ENCODE data around the gene FBXO38. TPM values are rescaled to one million over a fixed set of nuclear protein-coding genes. Genes with fewer than 3 reads are reported as not detected.
"Not testable (repeated sequence)": the region's sequence is repeated elsewhere in the genome, so short reads cannot be mapped to it uniquely, and the experiment has no call there.

The FBXO38 gene
- total RNA-seq, 1 donor from 2014 or later = 51.7 TPM

DNA sequence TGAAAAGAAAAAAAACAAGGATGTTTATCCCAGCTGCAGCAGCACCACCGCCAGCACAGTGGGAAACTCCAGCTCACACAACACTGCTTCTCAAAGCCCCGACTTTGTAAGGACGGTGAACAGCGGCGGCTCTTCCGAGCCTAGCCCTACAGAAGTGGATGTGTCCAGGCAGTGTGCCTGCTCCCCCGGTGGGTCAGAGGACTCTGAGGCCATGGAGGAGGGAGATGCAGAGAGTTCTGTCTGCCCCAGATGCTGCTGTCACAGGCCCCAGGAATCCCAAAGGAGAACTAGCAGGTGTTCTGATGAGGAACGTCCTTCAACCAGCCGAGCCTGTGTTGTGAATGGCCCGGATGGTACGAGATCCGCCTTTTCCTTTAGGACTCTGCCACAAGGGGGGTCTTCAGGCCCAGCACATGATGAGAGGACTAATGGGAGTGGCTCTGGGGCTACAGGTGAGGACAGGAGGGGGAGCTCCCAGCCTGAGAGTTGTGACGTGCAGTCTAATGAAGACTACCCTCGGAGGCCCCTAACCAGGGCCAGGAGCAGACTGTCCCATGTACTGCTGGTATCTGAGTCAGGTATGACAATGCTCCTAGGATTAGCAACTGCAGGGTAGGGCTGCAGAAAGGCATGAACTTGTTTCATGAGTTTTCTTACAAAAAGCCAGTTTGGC lies 43.7 kb downstream of the FBXO38 start:
- intact Hi-C loops (cut with micrococcal nuclease) = no loop called here

DNA sequence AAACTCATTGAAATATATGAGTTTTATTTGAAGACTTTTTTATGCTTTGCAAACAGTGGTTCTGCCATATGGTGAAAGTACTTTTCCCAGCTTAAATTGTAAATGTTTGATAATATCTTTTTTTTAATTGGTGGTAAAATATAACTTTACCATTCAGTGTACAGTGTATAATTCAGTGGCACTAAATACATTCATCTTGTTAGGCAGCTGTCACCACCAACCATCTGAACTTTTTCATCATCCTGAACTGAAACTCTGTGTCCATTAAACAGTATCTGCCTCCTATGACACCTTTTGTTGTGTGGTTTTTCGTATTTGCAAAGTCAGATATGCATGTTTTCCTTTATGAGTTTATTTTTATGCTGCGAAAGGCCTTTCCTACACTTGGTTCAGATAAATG lies 45.1 kb downstream of the FBXO38 start:
- intact Hi-C loops (cut with micrococcal nuclease) = no loop called here

DNA sequence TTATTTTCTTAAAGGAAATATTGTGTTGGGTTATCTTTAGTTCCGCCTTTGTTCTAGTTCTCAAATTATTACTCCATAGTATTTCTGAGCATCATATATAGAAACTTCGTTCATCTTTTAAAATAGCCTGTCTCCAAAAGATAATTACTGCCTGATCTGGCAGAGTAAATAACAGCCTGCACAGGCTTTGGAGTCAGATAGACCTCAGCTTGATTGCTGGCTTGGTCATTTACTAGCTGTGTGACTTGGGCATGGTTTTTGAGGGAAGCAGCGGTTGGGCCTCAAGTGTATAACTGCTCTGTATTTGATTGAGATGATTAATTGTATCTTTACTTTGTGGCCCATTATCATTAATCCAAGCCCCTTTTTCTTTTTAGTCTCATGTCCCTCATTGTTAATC lies 50.1 kb downstream of the FBXO38 start:
- intact Hi-C loops (cut with micrococcal nuclease) = no loop called here

DNA sequence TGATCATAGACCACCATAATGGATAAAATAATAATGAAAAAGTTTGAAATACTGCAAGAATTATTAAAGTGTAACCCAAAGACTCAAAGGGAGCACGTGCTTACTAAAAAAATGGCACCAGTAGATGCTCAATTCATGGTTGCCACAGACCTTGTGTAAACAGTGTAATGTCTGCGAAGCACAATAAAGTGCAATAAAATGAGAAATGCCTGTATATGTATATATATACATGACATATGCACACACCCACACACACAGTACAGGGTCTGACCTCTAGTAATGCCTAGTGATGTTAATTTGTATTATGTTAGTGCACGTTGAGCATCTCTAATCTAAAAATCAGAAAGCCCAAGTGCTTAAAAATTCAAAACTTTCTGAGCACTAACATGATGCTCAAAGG lies 52.3 kb downstream of the FBXO38 start:
- intact Hi-C loops (cut with micrococcal nuclease) = no loop called here

DNA sequence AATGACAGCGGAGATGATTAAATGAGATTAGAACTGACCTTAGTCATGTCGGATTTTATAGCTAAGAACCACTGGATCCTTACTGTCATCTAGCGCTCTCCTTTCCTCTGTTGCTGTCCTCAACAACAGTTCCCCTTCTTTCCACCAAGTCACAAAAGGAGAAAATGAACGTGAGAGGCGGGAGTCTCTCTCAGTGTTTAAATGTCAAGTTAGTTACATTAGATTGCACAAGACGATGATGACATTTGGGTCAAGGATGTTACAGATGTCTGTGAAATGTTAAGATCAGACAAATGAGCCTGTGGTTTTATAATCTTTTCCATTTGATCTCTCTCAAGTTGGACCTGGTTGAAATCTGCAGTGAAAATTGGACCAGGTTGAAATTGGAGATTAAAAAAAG lies 53.5 kb downstream of the FBXO38 start:
- intact Hi-C loops (cut with micrococcal nuclease) = no loop called here

DNA sequence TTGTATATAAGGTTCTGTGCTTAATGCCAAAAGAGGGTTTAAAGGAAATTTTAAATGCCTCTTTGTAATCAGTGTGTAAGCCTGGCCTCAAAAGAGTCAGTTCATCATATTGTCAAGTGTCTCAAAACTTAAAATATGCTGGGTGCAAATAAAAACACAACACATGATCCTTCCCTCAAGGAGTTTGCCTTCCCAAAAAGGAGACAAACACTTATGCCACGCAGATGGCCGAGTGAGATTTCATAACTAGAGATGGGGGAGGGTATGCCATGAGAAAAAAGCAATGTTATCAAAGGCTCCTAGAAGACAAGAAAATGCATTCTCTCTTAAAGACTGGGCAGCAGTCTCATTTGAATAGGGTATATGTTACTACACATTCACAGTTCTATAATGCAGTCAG lies 55.2 kb downstream of the FBXO38 start:
- intact Hi-C loops (cut with micrococcal nuclease) = no loop called here

DNA sequence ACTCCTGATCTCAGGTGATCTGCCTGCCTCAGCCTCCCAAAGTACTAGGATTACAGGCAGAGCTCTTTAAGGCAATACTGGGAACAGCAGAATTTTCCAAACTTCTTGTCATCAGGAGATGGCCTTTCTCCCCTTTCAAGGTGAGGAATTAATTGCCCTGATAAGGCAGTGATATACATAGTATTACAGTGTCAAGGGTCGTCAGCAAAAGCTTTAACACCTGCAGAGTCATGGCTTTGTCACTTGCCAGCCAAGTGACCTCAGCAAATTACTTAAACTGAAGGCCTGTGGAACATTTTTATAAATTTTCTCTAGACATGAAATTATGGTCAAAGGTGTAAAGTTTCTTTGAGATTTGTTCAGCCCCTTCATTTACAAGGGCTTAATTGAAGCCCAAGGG lies 59.5 kb downstream of the FBXO38 start:
- intact Hi-C loops (cut with micrococcal nuclease) = loop anchor here (5.0 kb wide), 1 partner anchor 496 kb away; no protein-coding TSS in a partner anchor

DNA sequence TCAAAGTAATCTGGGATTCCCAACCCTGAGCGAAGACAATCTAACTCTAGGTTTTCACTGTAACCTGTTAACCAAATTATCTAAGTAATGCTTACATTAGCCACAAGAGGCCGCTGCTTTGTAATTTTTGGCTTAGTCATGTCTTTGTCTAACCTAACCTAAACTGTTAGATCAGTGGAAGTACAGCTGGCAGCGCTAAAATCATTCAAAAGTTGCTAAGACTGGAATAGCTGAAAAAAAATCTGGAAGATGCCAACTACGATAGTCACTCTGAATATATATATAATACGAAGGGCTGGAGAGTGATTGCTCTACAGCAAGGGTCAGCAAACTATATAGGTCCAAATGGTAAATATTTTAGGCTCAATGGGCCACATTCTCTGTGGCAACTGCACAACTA lies 60.2 kb downstream of the FBXO38 start:
- intact Hi-C loops (cut with micrococcal nuclease) = loop anchor here (1.0 to 5.0 kb wide), 9 partner anchors 39 to 825 kb away; partner anchors contain the start of gene FBXO38

DNA sequence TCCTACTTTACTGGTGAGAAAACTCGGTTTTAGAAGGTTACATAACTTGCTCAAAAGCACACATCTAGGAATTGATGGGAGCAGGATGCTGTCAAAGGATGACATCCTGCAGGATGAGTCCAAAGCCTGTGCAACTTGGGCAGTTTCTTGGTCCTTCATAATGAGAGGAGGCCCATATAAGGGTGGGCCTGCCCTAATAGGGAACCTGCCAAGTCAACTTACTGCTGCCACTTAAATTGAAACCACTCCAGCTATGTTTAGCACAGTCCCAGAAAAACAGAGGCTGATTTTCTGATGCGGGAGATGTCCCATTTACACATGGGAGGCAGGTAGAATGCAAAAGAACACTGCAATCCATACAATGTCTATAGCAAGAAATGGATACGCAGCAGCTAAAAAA lies 61.8 kb downstream of the FBXO38 start:
- intact Hi-C loops (cut with micrococcal nuclease) = loop anchor here (2.0 kb wide), 1 partner anchor 37 kb away; no protein-coding TSS in a partner anchor

DNA sequence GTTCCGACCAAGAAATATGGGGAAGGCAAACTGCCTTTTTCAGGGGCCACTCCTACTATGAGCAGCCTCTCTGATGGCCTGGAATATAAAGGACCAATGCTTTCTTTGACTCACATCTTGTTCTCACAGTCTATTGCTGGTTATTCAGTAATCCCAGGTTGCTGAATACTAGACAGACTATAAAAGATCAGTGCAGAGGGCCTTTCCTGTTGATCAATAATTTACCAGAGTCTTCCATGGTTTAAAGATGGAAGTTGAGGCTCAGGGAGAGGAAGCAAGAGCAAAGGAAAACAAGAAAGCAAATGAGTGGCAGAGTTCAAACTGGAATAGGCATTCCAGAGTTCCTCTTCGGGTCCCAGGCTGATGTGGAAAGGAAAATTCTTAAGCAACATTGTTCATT lies 62.9 kb downstream of the FBXO38 start:
- intact Hi-C loops (cut with micrococcal nuclease) = no loop called here

DNA sequence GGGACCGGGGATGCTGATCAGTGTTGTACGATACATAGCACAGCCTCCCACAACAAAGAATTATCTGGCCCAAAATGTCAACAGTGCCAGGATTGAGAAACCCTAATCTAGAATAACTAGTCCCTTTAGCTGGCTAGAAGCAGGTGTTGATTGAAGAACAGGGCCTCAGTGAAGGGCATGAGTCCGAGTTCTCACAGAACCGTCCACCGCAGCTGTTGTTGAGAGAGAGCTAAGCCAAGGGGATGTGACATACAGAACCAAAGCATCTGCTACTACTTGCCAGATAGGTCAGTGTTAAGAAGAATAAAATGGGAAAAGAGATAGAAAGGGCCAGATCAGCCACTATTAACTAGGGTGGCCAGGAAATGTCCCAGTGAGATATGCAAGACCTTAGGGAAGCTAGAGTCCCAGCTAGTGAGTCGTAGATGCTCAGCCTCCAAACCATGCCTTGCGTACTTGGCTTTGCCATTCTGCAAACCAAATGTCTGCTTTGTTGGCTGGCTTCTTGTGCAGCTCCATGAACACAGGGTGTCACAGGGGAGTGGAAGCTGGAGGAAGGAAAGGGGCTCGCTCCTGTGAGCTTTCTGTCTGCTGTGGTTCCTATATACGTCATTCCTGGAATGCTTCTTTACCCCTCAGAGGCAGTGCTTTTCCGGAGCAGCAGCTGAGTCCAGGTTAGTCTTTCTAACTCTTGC lies 68.9 kb downstream of the FBXO38 start:
- intact Hi-C loops (cut with micrococcal nuclease) = no loop called here

DNA sequence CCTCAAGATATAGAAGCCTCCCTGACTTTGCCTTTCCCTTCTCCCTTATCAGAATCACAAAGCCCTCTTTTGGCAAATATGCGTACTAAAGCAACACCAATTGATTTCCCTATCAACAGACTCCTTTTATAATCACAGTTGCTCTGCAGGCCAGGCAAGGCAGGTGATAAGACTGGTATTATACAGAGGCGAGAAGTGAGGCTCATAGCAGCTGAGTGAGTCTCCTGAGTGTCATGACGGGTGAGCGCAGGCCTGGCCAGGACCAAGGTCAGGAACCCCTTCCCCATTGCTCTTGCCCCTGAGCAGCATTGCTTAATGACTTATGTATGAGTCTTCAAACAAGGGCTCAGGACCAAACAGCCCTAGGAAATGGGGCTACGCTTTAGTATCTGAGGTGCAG lies 70.8 kb downstream of the FBXO38 start:
- intact Hi-C loops (cut with micrococcal nuclease) = no loop called here

DNA sequence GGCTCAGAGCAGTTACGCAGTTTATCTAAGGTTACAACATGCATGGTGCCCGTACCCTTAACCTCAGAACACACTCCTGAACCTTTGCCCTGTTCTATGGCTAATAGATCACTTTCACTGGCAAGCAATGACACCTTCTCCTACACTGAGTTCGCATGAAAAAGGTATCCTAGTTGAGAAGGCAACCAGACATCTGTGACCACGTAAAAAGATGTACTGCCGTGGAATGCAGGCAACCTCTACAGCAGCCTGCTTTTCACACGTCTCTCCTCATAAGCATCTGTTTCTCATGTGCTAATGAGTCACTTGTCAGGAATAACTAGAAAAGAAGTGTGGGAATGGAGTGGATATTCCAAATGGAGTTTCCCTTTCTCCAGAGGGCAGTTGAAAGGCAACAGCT lies 71.4 kb downstream of the FBXO38 start:
- intact Hi-C loops (cut with micrococcal nuclease) = no loop called here

DNA sequence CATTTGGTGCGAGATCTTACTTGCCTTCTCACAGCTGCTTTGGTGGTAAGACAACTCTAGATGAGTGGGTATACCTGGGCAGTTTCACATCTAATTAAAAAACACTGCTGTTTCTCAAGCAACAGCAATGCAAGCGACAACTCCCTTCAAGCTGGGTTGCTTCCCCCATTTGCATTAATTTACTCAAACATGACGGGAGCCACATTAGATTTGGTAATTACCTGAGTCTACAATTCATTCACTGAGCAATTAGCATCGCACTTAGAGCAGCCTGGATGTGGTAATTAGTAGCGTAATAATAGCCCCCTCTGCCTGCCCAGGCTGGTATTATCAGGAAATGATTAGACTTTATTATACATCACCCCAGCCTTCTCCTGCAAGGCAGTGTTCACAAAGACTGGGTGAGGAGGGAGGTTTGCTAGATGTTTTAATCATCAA lies 73.4 kb downstream of the FBXO38 start:
- intact Hi-C loops (cut with micrococcal nuclease) = no loop called here

DNA sequence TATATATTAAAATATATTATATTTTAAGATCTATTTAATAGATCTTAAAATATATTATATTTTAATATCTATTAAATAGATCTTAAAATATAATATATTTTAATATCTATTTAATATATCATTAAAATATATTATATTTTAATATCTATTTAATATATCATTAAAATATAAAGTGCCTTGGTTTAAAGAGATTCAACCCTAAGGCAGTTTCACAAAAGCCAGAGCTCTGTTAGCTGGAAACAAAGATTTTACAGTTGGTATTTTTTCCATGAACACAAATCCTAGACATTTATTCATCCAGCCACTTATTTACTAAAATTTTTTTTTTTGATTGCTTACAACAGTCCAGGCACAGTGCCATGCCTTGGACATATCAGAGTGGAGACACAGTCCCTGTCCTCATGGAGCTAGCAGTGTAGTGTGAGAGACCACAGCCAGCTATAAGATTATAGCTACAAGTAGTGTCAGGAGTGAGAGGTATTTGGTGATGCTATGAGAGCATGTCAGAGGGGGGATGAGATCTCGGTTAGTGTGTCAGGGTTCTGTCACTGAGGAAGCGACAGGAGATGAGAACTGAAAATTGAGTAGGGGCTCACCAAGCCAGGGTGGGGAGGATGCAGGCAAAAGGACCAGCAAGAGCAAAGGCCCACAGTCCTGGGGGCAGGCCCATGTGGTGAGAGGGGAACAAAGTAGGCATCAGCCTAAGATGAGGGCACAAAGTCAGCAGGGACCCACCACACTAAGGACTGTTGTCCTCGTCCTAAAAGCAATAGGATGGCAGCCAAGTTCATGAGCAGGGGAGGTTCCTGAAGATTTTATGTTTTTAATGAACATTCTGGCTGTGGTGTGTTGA lies 74.5 kb downstream of the FBXO38 start:
- intact Hi-C loops (cut with micrococcal nuclease) = no loop called here

DNA sequence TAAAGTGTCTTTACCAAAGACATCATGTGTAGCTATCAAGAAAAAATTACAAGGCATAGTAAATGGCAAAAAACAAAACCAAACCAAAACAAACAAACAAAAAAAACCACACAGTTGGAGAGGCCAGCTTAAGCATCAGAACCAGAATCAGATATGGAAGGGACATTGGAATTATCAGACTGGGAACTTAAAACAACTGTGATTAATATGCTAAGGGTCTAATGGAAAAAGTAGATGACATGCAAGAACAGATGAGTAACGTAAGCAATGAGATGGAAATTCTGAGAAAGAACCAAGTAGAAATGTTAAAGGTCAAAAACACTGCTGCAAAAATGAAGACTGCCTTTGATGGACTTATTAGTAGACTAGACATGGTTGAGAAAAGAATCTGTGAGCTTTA lies 75.9 kb downstream of the FBXO38 start:
- intact Hi-C loops (cut with micrococcal nuclease) = no loop called here

DNA sequence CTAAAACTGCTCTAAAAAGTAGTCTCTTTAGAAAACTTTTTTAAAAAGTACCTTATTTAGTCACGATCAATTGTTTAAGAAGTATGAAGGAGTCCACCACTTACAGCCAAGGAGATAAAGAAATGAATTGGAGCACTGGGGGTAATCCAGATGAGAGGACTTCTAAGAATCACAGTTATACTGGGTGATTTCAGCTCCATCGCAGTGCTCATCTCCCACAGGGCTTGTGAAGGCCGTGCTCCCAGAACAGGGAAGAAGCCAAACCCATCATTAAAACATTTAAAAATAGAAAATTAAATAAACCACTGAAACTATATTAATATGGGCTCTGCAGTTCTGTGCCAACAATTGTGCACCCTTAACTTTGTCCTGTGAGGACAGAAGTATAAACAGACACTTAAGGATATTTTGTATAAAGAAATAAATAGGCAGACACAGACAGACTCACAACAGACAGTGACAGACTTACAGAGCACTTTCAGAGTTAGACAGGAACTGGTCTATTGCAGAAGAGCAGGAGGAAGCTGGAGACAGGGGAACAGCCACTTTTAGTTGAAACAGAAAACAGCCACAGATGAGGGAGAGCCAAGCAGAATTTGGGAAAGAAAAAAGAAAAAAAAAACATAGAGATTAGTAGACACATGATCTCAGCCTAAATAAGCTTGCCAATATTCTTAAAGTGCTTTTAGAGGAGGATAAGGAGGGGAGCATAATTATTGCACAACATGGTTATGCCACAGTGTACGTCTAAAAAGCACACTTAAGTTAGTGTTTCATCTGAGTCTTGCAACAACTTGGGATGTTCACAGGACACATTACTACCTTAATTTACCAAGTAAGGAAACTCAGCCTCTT lies 81.8 kb downstream of the FBXO38 start:
- intact Hi-C loops (cut with micrococcal nuclease) = no loop called here

DNA sequence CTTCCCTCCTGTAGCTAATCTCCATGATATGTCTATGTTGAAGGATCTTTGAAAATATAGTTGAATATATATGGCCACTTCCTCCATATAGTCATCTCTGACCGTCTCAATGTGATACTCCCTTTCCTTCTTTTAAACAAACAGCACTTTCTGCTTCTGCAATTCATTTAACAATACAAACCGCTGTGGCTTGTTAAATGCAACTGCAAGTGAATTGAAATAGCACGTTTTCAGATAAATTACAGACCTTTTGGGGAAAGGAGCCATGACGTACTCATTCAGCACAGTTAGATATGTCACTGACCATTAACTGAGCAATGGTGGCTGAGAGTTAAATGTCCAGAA lies 82.5 kb downstream of the FBXO38 start:
- intact Hi-C loops (cut with micrococcal nuclease) = no loop called here

DNA sequence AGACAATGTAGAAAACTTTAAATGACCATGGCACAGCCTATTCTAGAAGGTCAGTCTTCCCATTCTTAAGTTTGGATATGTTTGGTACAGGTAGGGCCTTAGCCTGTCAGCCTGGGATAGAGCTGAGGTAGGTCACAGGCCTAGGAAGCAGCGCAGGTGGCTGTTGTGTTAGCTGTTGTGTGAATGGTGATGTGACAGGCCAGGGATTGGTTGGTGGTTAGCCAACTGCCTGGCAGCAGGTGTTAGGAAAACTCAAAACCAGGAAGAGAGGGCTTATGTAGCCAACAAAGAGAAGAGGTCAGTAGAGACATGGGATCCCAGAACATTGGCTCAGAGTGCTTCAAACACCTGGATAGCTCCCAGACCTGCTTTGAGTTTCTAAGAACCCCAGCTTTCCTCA lies 84.2 kb downstream of the FBXO38 start:
- intact Hi-C loops (cut with micrococcal nuclease) = no loop called here

DNA sequence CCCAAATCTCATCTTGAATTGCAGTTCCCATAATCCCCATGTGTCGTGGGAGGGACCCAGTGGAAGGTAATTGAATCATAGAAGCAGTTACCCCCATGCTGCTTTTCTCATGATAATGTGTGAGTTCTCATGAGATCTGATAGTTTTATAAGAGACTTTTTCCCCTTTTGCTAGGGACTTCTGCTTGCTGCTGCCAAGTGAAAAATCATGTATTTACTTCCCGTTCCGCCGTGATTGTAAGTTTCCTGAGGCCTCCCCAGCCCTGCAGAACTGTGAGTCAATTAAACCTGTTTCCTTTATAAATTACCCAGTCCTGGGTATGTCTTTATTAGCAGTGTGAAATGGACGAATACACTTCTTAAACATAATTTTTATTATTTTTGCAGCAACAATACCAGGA lies 85.0 kb downstream of the FBXO38 start:
- intact Hi-C loops (cut with micrococcal nuclease) = not testable (repeated sequence)

DNA sequence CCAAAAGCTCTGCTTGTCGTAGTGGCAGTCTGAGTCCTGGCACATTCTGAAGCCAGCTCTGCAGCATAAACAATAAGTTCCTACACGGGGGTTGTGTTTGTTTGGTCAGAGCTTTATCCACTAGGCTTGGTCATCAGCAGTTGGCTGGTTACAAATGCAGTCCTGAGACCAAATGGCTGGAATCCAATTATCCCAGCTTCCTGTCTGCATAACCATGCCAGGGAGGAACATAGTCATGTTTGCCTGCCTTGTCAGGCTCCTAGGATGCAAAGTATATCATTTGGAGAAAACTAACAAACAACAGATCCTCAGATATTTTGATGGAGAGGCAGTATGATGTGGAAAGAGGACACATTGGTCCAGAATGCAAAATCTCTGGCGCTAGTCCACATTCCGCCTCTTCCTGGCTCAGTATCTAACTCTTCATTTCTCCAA lies 85.8 kb downstream of the FBXO38 start:
- intact Hi-C loops (cut with micrococcal nuclease) = no loop called here
